Esophagus squamous epithelium (tissue), 5 donors: ENCODE measurements around the gene MGAT5B. TPM values are rescaled to one million over a fixed set of nuclear protein-coding genes. Genes with fewer than 3 reads are reported as not detected.

Source experiments
- DNase-seq: peaks from one replicate; lab custom pipeline; 2025; lab: John Stamatoyannopoulos, UW
- H3K27ac ChIP-seq, 4 donors: fragments of 200-600 bp; sonication (generic); one replicate each; pipeline ENCODE4 v1.5.1; 2016 to 2019; ENCODE audit warnings: mild to moderate bottlenecking in 1 of 4
- H3K27me3 ChIP-seq, 4 donors: fragments of 200-600 bp; sonication (generic); 1 replicate in 3 of 4; 2 replicates in 1 of 4; pipeline versions ENCODE4 v1.5.1 to v1.6.0; 2017 to 2021; ENCODE audit warnings: antibody characterized with exemption in 1 of 4
- H3K36me3 ChIP-seq, 3 donors: fragments of 200-600 bp; sonication (generic); one replicate each; pipeline ENCODE4 v1.5.1; 2016 to 2019
- H3K4me1 ChIP-seq, 3 donors: fragments of 200-600 bp; sonication (generic); one replicate each; pipeline ENCODE4 v1.5.1; 2017 to 2019
- H3K4me3 ChIP-seq, 4 donors: fragments of 200-600 bp; sonication (generic); 1 replicate in 3 of 4; 2 replicates in 1 of 4; pipeline ENCODE4 v1.5.1; 2016 to 2019; ENCODE audit warnings: mild to moderate bottlenecking in 2 of 4, moderate library complexity in 1 of 4
- H3K9me3 ChIP-seq, 3 donors: fragments of 200-600 bp; sonication (generic); one replicate each; pipeline ENCODE4 v1.5.1; 2016 to 2019
- POLR2A ChIP-seq, 4 donors: fragments of 450-650 bp; IDR thresholded peaks; one replicate each; pipeline ENCODE4 v1.6.1; 2017; ENCODE audit warnings: antibody characterized with exemption in 4 of 4, mild to moderate bottlenecking in 4 of 4, moderate library complexity in 3 of 4
- WGBS, 2 donors: methylation state at CpG; one replicate each; pipeline ENCODE4 v1.1.5; 2018; 5-methylcytosine and 5-hydroxymethylcytosine counted together
- intact Hi-C: fragments of 100-400 bp; cut with DNase I; formaldehyde crosslinking; loops from one replicate; pipeline ENCODE4 v1.15.0; 2022
- total RNA-seq, 4 donors: library from RNA; depleted of rRNA; stranded (reverse); fragments of >200 nt; gene quantifications; one replicate each; pipeline ENCODE4 v1.1.0, GENCODE V29; 2016
- TF ChIP-seq, protein P1 (sequence below), 6 experiments: fragments of 450-650 bp in 4 of 6; fragments of 200-600 bp in 2 of 6; sonication (generic) in 2 of 6; IDR thresholded peaks; one replicate each; pipeline ENCODE4 v1.5.1; 2016 to 2019; ENCODE audit warnings: antibody characterized with exemption in 6 of 6, mild to moderate bottlenecking in 4 of 6, moderate library complexity in 4 of 6
- donor health status: DM: yes; HTN: yes; CAD: no.

Gene MGAT5B
- total RNA-seq, 4 donors from 2014 or later: 1.3 TPM; not detected in 3

DNA sequence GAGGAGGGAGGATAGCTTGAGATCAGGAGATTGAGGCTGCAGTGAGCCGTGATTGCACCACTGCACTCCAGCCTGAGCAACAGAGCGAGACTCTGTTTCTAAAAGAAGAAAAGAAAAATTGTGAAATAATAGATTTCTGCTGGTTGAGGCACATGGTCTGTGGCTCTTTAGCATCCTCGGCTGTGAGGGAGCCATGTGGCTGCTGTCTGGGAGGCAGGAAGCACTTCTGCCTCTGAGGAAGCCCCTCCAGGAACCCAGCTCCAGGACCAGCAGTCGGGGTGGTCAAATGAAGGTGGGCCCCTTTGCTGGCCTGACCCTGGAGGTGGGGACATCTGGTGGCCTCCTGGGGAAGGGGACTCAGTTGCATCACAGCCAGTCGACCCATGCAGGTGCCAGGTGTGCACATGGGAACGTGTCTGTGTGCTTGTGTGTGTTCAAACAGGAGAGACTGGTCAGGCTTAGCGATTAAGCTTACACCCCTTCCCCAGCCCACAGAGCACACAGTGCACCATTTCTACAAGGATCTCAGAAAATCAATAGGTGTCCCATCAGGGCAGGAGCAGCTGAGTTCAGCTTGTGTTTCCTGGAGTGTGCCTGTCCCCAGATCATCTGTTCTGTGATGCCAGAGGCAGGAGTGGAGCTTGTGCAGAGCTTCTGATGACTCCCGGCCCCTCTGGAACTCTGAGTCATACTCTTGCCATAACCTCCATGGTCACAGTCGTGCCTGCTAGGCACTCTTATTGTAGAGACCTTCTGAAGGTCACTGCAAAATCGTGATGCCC, 24.3 kb upstream of the MGAT5B start:
- H3K4me1 ChIP-seq: peaks cover 0 to 16% (median 0%) of the 10 kb centered on the region in 3 donors
- TF ChIP-seq, protein P1, sequence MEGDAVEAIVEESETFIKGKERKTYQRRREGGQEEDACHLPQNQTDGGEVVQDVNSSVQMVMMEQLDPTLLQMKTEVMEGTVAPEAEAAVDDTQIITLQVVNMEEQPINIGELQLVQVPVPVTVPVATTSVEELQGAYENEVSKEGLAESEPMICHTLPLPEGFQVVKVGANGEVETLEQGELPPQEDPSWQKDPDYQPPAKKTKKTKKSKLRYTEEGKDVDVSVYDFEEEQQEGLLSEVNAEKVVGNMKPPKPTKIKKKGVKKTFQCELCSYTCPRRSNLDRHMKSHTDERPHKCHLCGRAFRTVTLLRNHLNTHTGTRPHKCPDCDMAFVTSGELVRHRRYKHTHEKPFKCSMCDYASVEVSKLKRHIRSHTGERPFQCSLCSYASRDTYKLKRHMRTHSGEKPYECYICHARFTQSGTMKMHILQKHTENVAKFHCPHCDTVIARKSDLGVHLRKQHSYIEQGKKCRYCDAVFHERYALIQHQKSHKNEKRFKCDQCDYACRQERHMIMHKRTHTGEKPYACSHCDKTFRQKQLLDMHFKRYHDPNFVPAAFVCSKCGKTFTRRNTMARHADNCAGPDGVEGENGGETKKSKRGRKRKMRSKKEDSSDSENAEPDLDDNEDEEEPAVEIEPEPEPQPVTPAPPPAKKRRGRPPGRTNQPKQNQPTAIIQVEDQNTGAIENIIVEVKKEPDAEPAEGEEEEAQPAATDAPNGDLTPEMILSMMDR (IDR thresholded peaks at IDR 0.05): no peak
- TF ChIP-seq POLR2A (IDR thresholded peaks at IDR 0.05): no peak
- no peak overlapping the region for H3K27ac ChIP-seq
- H3K27me3 ChIP-seq: peaks cover 0 to 86% (median 5%) of the 10 kb centered on the region in 4 donors
- intact Hi-C loops: no loop called here
- no peak overlapping the region for H3K4me3 ChIP-seq
- no peaks in the 10 kb centered on the region for H3K9me3 ChIP-seq
- DNase-seq: no peak
- no peaks in the 10 kb centered on the region for H3K36me3 ChIP-seq
- WGBS, 2 donors: 44 to 69% methylated on average over 5 to 6 of the region's 10 CpGs

DNA sequence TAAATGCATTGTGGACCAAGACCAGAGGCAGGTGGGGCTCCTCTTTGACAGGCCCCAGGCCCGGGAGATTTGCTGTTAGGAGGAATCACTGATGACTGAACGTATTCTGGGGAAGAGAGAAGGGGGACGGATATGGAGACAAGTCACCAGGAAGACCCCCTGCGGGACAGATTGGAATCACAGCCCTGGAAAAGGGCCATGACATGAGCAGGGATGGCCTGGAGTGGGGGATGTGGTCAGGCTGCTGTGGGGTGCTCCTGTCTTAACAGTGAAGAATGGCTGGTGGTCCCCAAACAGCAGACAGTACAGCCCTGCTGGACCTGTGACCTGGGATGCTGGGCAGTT, 23.7 kb upstream of the MGAT5B start:
- H3K4me3 ChIP-seq: no peak overlapping the region
- no peak overlapping the region for H3K27ac ChIP-seq
- H3K9me3 ChIP-seq: no peaks in the 10 kb centered on the region
- peaks cover 0 to 86% (median 5%) of the 10 kb centered on the region in 4 donors for H3K27me3 ChIP-seq
- H3K36me3 ChIP-seq: no peaks in the 10 kb centered on the region
- WGBS, 2 donors: 68 to 84% methylated on average over 4 of the region's 4 CpGs
- TF ChIP-seq, protein P1 (IDR thresholded peaks at IDR 0.05): no peak
- no peak for TF ChIP-seq POLR2A (IDR thresholded peaks at IDR 0.05)
- intact Hi-C loops: no loop called here
- DNase-seq: no peak
- H3K4me1 ChIP-seq: peaks cover 0 to 13% (median 0%) of the 10 kb centered on the region in 3 donors

DNA sequence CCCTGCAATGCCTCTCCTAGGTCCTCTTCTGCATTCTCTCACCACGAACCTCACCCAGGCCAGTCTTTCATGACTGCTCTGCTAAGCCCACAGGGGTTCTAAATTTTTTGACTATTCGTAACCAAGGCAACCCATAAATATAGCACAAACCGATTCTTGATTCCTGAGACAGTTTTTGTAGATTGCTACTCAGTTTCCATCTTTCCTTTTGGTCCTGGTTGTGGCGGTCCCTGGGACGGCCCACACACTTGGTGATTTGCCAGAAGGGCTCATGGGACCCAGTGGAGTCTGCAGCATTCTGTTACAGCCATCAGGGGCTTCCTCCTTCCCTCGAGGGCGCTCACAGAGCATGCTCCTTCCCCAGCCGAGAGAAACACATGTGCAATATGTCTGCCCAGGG, 23.4 kb upstream of the MGAT5B start:
- 54 to 59% methylated on average over 4 to 8 of the region's 8 CpGs for WGBS, 2 donors
- intact Hi-C loops: no loop called here
- Histone ChIP-seq H3K4me3 (no peak overlapping the region), H3K27me3 (peaks cover 0 to 85% (median 5%) of the 10 kb centered on the region in 4 donors), H3K36me3 (no peaks in the 10 kb centered on the region), H3K27ac (no peak overlapping the region), H3K9me3 (no peaks in the 10 kb centered on the region), H3K4me1 (peaks cover 0 to 10% (median 0%) of the 10 kb centered on the region in 3 donors)
- DNase-seq: no peak
- TF ChIP-seq, protein P1 (IDR thresholded peaks at IDR 0.05): no peak
- TF ChIP-seq POLR2A (IDR thresholded peaks at IDR 0.05): no peak

DNA sequence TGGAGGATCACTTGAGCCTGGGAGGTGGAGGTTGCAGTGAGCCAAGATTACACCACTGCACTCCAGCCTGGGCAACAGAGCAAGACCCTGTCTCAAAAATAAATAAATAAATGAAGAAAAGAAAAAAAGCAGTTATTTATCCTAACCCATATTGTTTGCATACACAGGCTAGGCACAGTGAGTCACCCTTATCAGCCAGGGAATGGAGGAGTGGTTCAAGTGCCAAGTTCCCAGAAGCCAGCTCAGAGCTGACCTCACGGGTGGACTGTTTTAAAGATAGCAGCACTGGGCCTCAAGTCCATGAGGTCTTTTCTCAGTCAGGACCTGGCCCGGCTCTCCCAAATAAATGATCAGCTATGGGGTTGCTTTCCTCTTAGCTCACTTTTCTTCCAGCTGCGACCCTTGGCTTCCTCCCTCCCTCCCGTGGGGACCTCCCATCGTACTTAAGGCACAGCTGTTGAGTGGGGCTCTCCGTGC, 22.6 kb upstream of the MGAT5B start:
- peaks cover 0 to 83% (median 5%) of the 10 kb centered on the region in 4 donors for H3K27me3 ChIP-seq
- TF ChIP-seq, protein P1 (IDR thresholded peaks at IDR 0.05): no peak
- no peak for TF ChIP-seq POLR2A (IDR thresholded peaks at IDR 0.05)
- 42 to 81% methylated on average over 6 of the region's 6 CpGs for WGBS, 2 donors

DNA sequence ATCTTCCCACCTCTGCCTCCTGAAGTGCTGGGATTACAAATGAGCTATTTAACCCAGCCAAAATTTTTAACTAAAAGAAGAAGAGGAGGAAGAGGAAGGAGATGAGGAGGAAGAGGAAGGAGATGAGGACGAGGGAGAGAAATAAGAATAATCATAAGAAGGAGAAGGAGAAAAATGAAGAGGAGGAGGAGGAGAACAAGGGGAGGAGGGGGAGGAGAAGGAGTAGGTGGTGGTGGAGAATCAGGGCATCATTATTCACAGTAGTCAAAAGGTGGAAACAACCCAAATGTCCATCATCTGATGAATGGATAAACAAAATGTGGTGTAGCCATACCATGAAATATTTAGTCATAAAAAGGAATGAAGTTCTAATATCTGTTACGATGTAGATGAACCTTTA, 21.2 kb upstream of the MGAT5B start:
- TF ChIP-seq, protein P1 (IDR thresholded peaks at IDR 0.05): no peak
- no peak for TF ChIP-seq POLR2A (IDR thresholded peaks at IDR 0.05)
- Histone ChIP-seq H3K27ac (no peak overlapping the region), H3K4me3 (no peak overlapping the region), H3K36me3 (no peaks in the 10 kb centered on the region), H3K27me3 (peaks cover 0 to 82% (median under 1%) of the 10 kb centered on the region in 4 donors), H3K9me3 (no peaks in the 10 kb centered on the region), H3K4me1 (no peaks in the 10 kb centered on the region)
- WGBS, 2 donors: 73 to 87% methylated on average over 1 to 2 of the region's 2 CpGs
- no peak for DNase-seq
- intact Hi-C loops: no loop called here

More for the DNA sequence above, 22.6 kb upstream of the MGAT5B start:
- Histone ChIP-seq H3K36me3 (no peaks in the 10 kb centered on the region), H3K9me3 (no peaks in the 10 kb centered on the region), H3K4me1 (peaks cover 0 to 4% (median 0%) of the 10 kb centered on the region in 3 donors), H3K4me3 (no peak overlapping the region), H3K27ac (no peak overlapping the region)
- DNase-seq: no peak
- intact Hi-C loops: no loop called here
